Natural killer cell (primary cell): ENCODE data around the gene PLEK2. TPM values are rescaled to one million over a fixed set of nuclear protein-coding genes. Genes with fewer than 3 reads are reported as not detected.
A peak's percentile ranks its signal among the peaks of the same experiment; 100 is the strongest.

Source experiments
- ATAC-seq, 3 donors: fragments of 150-1000 bp in 2 of 3; fragments of 200-7000 bp in 1 of 3; cut with Tn5 transposase; 1 replicate in 1 of 3; 2 replicates in 2 of 3; pipeline ENCODE4 v1.10.0; 2021; ENCODE audit warnings: mild to moderate bottlenecking in 2 of 3, moderate library complexity in 2 of 3
- DNase-seq, 2 donors: peaks; one replicate each; pipeline versions ENCODE4 v3.0.0 to v3.0.0-alpha.2; 2013 to 2021; ENCODE audit warnings: mixed read lengths in 1 of 2
- H3K27ac ChIP-seq: one replicate; pipeline ENCODE4 v1.5.1; 2013; ENCODE audit warnings: mild to moderate bottlenecking, low read length
- H3K27me3 ChIP-seq: one replicate; pipeline ENCODE4 v1.6.1; 2013; ENCODE audit warnings: low read length; ENCODE audit not compliant: control insufficient read depth, insufficient read depth
- H3K36me3 ChIP-seq: one replicate; pipeline ENCODE4 v1.6.1; 2013; ENCODE audit warnings: low read length; ENCODE audit not compliant: control insufficient read depth, insufficient read depth
- H3K4me1 ChIP-seq: one replicate; pipeline ENCODE4 v1.6.1; 2013; ENCODE audit warnings: low read length; ENCODE audit not compliant: control insufficient read depth, insufficient read depth
- H3K4me3 ChIP-seq: one replicate; pipeline ENCODE4 v1.5.1; 2013; ENCODE audit warnings: low read length
- H3K9me3 ChIP-seq: one replicate; pipeline ENCODE4 v1.6.1; 2013; ENCODE audit warnings: low read length; ENCODE audit not compliant: control insufficient read depth, insufficient read depth
- H3K27ac Mint-ChIP-seq, 2 donors: one replicate each; pipeline ENCODE4 v1.8.0; 2022; ENCODE audit warnings: mild to moderate bottlenecking in 2 of 2, mixed read lengths in 2 of 2, moderate library complexity in 1 of 2
- H3K27me3 Mint-ChIP-seq, 2 donors: one replicate each; pipeline ENCODE4 v1.8.0; 2022; ENCODE audit warnings: low read depth in 2 of 2, mixed read lengths in 2 of 2
- H3K36me3 Mint-ChIP-seq: one replicate; pipeline ENCODE4 v1.8.0; 2022; ENCODE audit warnings: mixed read lengths
- H3K4me1 Mint-ChIP-seq, 2 donors: one replicate each; pipeline ENCODE4 v1.8.0; 2022; ENCODE audit warnings: mixed read lengths in 2 of 2
- H3K4me3 Mint-ChIP-seq: one replicate; pipeline ENCODE4 v1.8.0; 2022; ENCODE audit warnings: mild to moderate bottlenecking, moderate library complexity, mixed read lengths
- H3K9me3 Mint-ChIP-seq, 2 donors: one replicate each; pipeline ENCODE4 v1.8.0; 2022; ENCODE audit warnings: mixed read lengths in 2 of 2
- WGBS: methylation state at CpG from one replicate; pipeline ENCODE4 v1.1.7; 2013; ENCODE audit warnings: missing lambda C conversion rate; ENCODE audit not compliant: insufficient coverage; 5-methylcytosine and 5-hydroxymethylcytosine counted together
- intact Hi-C: fragments of 100-400 bp; cut with micrococcal nuclease; formaldehyde crosslinking; loops from one replicate; pipeline ENCODE4 v1.14.2; 2022
- total RNA-seq, 4 donors: library from RNA; stranded (reverse); fragments of 120-200 nt in 1 of 4; gene quantifications; one replicate each; pipeline versions ENCODE4 v1.2.3 to v1.2.4, GENCODE V29; 2013 to 2022
- TF ChIP-seq, protein P1 (sequence below): fragments of 200-600 bp; IDR thresholded peaks from one replicate; pipeline ENCODE4 v1.8.0; 2022; ENCODE audit warnings: antibody characterized with exemption

Gene PLEK2
- total RNA-seq, 3 donors from 2014 or later (not counting 1 experiment from before 2014, with no cell fraction given) = not detected

DNA sequence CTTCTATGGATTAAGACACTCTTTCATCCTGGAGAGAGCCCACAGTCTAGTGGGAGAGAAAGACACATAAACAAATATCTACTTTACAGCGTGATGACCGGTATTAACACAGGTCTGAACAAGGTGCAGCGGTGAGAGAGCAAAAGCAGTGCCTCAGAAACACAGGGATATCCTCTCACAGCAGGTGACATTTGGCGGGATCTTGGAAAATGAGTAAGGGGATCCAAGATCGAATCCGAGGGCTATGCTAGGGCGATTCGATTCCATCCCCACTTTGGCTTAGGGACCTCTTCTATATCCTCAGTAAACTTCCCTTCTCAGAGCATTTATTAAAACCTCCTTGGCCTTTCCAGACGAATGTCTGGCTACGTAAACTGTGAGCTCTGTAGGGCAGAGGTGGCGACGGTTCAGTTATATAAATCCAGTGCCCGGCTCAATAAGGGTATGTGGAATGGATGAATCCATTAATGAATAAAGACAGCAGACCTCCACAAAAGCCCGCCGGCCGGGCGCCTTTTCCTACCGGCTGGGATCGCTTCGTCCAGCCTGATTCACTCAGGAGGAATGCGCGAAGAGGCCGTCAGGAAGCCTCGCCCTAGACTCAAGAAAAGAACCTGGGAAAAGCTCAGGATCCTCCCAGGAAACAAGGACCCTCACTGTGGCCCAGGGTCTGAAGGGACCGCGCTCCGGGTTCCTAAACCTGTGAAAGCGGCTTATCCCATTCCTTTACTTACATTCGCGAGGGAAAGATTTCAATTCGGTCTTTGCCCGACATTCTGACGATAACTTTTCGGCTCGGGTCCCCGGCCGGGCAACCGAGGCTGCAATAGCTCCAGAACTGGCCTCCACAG, 52.8 kb downstream of the PLEK2 start:
- no peaks in the 10 kb centered on the region for H3K27me3 ChIP-seq
- peak overlapping the region; percentile 99 for H3K4me3 Mint-ChIP-seq
- peaks cover 17% of the 10 kb centered on the region for H3K4me1 ChIP-seq
- ATAC-seq = no peak
- peaks cover 59% of the 10 kb centered on the region in 2 donors for H3K4me1 Mint-ChIP-seq
- H3K9me3 Mint-ChIP-seq = no peaks in the 10 kb centered on the region
- peaks cover 1% of the 10 kb centered on the region for H3K36me3 ChIP-seq
- DNase-seq = no peak
- no peaks in the 10 kb centered on the region for H3K36me3 Mint-ChIP-seq
- no peaks in the 10 kb centered on the region for H3K9me3 ChIP-seq
- 5% methylated on average over 38 of the region's 38 CpGs for WGBS
- intact Hi-C loops = no loop called here
- TF ChIP-seq, protein P1, sequence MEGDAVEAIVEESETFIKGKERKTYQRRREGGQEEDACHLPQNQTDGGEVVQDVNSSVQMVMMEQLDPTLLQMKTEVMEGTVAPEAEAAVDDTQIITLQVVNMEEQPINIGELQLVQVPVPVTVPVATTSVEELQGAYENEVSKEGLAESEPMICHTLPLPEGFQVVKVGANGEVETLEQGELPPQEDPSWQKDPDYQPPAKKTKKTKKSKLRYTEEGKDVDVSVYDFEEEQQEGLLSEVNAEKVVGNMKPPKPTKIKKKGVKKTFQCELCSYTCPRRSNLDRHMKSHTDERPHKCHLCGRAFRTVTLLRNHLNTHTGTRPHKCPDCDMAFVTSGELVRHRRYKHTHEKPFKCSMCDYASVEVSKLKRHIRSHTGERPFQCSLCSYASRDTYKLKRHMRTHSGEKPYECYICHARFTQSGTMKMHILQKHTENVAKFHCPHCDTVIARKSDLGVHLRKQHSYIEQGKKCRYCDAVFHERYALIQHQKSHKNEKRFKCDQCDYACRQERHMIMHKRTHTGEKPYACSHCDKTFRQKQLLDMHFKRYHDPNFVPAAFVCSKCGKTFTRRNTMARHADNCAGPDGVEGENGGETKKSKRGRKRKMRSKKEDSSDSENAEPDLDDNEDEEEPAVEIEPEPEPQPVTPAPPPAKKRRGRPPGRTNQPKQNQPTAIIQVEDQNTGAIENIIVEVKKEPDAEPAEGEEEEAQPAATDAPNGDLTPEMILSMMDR = no peak
- H3K27ac Mint-ChIP-seq = peak overlapping the region; percentile 99
- no peaks in the 10 kb centered on the region for H3K27me3 Mint-ChIP-seq
- peak overlapping the region; percentile 94 for H3K27ac ChIP-seq
- peak overlapping the region; percentile 82 for H3K4me3 ChIP-seq

DNA sequence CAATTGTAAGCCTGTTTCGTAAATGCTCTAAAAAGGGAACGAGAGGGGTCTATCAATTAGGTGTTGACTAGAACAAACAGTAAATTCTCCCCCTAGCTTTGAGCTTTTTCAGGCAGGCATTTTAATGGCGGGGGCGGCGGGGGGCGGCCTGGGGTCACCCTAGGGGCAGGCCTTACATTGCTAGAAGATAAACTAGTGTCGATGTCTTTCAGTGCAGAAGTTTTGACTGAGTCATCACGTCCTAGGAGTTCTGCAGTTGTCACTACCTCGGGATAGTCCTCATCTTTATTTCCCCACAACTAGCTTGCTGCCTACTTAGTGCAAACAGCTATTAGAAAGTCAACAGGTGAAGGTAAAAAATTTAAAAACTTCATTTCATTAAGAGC, 54.0 kb downstream of the PLEK2 start:
- intact Hi-C loops = no loop called here
- Mint-ChIP-seq H3K36me3 (no peaks in the 10 kb centered on the region), H3K4me3 (peak overlapping the region; percentile 99), H3K27me3 (no peaks in the 10 kb centered on the region), H3K9me3 (no peaks in the 10 kb centered on the region), H3K27ac (peak overlapping the region; percentile 99), H3K4me1 (peaks cover 49 to 51% of the 10 kb centered on the region in 2 donors)
- TF ChIP-seq, protein P1 = no peak
- no peak for DNase-seq
- H3K27me3 ChIP-seq = no peaks in the 10 kb centered on the region
- H3K4me1 ChIP-seq = peaks cover 17% of the 10 kb centered on the region
- no peaks in the 10 kb centered on the region for H3K9me3 ChIP-seq
- peaks cover 5% of the 10 kb centered on the region for H3K36me3 ChIP-seq
- H3K27ac ChIP-seq = no peak overlapping the region
- 88% methylated on average over 9 of the region's 9 CpGs for WGBS
- no peak overlapping the region for H3K4me3 ChIP-seq
- no peak for ATAC-seq

DNA sequence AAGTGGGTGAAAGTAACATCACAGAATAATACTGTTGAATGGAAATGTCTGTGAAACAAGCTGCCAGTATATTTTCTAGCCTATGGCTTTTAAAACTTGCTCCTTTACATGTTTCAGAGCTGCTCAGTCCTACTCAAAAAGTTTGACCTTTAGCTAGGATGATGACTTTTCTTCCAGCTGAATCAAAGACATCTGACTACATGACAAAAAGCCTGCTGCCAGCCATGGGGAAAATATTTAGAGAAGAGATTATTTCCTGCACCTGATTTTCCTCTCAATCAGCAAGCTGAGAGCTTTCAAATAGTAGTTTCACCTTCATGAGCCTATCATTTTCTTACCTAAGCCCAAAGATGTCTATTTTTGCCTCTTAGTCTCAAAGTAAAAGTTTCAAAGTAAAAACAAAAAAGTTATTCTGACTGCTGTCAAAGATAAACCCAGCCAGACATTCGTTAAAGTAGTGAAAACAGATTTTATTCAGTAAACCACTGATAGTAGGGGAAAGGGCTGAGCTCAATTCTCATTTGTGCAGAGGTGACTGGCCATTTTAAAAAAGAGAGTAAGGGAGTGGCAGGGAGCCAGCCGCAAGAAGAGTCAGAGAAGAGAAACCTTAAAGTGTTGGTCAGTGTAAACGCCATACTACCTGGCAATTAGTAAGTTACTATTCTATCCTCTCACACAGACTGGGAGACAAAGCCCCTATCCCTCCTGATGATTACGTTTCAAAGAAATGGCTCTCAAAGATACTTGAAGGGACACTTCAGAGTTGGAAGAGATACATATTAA, 54.6 kb downstream of the PLEK2 start:
- Mint-ChIP-seq H3K27me3 (no peaks in the 10 kb centered on the region), H3K9me3 (no peaks in the 10 kb centered on the region), H3K4me3 (peak overlapping the region; percentile 54), H3K36me3 (peaks cover 3% of the 10 kb centered on the region), H3K4me1 (peaks cover 49 to 54% of the 10 kb centered on the region in 2 donors), H3K27ac (peak overlapping the region in 1 of 2 donors; percentile 99)
- TF ChIP-seq, protein P1 = no peak
- DNase-seq (no peak), ATAC-seq (no peak)
- 87% methylated on average over 3 of the region's 4 CpGs for WGBS
- H3K4me3 ChIP-seq = no peak overlapping the region
- no peaks in the 10 kb centered on the region for H3K27me3 ChIP-seq
- intact Hi-C loops = no loop called here
- peaks cover 8% of the 10 kb centered on the region for H3K36me3 ChIP-seq
- H3K4me1 ChIP-seq = peaks cover 17% of the 10 kb centered on the region
- no peaks in the 10 kb centered on the region for H3K9me3 ChIP-seq
- no peak overlapping the region for H3K27ac ChIP-seq
